ENCODE data around the gene NEURL3.
A peak's percentile ranks its signal among the peaks of the same experiment; 100 is the strongest.
"Not testable (repeated sequence)": the region's sequence is repeated elsewhere in the genome, so short reads cannot be mapped to it uniquely, and the experiment has no call there.

The NEURL3 gene

GRCh38 chr2:96507957-96508520, 2.9 kb upstream of the NEURL3 start:
- DNase-seq (ENCODE audit: low spot score), result peak; percentile 64

GRCh38 chr2:96506907-96507240, 1.7 kb upstream of the NEURL3 start:
- DNase-seq (ENCODE audit: low spot score), result no peak

- no peak for DNase-seq (ENCODE audit: low spot score)
Measured at GRCh38 chr2:96506016-96506906, 1.1 kb upstream of the NEURL3 start.

- no peak for DNase-seq (ENCODE audit: low spot score)
Measured at GRCh38 chr2:96503637-96504243, 1.4 kb downstream of the NEURL3 start.

- DNase-seq (ENCODE audit: low spot score), result no peak
Measured at GRCh38 chr2:96502891-96503636, 2.1 kb downstream of the NEURL3 start.

- no peak for DNase-seq (ENCODE audit: low spot score)
Measured at GRCh38 chr2:96501886-96502810, 3.0 kb downstream of the NEURL3 start.

GRCh38 chr2:96501471-96501874, 3.7 kb downstream of the NEURL3 start:
- DNase-seq (ENCODE audit: low spot score), result no peak

- DNase-seq (ENCODE audit: low spot score), result no peak
Measured at GRCh38 chr2:96500385-96501066, 4.6 kb downstream of the NEURL3 start.

GRCh38 chr2:96499061-96499960, 5.8 kb downstream of the NEURL3 start:
- no peak for DNase-seq (ENCODE audit: low spot score)

- DNase-seq (ENCODE audit: low spot score), result not testable (repeated sequence)
Measured at GRCh38 chr2:96498611-96499010, 6.5 kb downstream of the NEURL3 start.

GRCh38 chr2:96498021-96498431, 7.1 kb downstream of the NEURL3 start:
- no peak for DNase-seq (ENCODE audit: low spot score)

GRCh38 chr2:96495982-96496629, 9.1 kb downstream of the NEURL3 start:
- DNase-seq (ENCODE audit: low spot score), result no peak

- DNase-seq (ENCODE audit: low spot score), result no peak
Measured at GRCh38 chr2:96494188-96494587, 11.0 kb downstream of the NEURL3 start.

- DNase-seq (ENCODE audit: low spot score), result no peak
Measured at GRCh38 chr2:96493072-96493471, 12.1 kb downstream of the NEURL3 start.

GRCh38 chr2:96491860-96492497, 13.2 kb downstream of the NEURL3 start:
- DNase-seq (ENCODE audit: low spot score), result no peak

- DNase-seq (ENCODE audit: low spot score), result no peak
Measured at GRCh38 chr2:96489663-96490062, 15.5 kb downstream of the NEURL3 start.

GRCh38 chr2:96489261-96489660, 15.9 kb downstream of the NEURL3 start:
- DNase-seq (ENCODE audit: low spot score), result no peak

- no peak for DNase-seq (ENCODE audit: low spot score)
Measured at GRCh38 chr2:96486696-96487095, 18.5 kb downstream of the NEURL3 start.

Measured in SK-N-DZ (cell line).